IMR-90 (cell line): Measurements from ENCODE around the gene EIF6. TPM values are rescaled to one million over a fixed set of nuclear protein-coding genes. Genes with fewer than 3 reads are reported as not detected.

Experiments
- ATAC-seq: fragments of 200-7000 bp; cut with Tn5 transposase; 2 replicates; pipeline ENCODE4 v1.9.1; 2020; ENCODE audit warnings: low read depth, mild to moderate bottlenecking, moderate library complexity
- BruUV-seq: library from RNA; stranded (reverse); fragments of 400-500 nt; replicated peaks from 2 replicates; lab custom pipeline; 2021; lab: Mats Ljungman, UMichigan
- CTCF ChIA-PET: fragments of 300-600 bp; formaldehyde crosslinking; extraction: SDS; loops from one replicate; lab custom pipeline; 2021; ENCODE audit warnings: antibody characterized with exemption; lab: Yijun Ruan, JAX
- POLR2A ChIA-PET: fragments of 300-600 bp; sonication (Branson Sonifier 250); formaldehyde crosslinking; loops from one replicate; lab custom pipeline; 2022; ENCODE audit warnings: antibody characterized with exemption; ENCODE audit not compliant: unreplicated experiment; lab: Charles Lee
- DNase-seq: peaks from one replicate; pipeline ENCODE4 v3.0.0; 2013
- H2AFZ ChIP-seq: replicated peaks from 2 replicates; pipeline ENCODE3; 2013; ENCODE audit warnings: low read length, mild to moderate bottlenecking; ENCODE audit not compliant: poor library complexity
- H2AK5ac ChIP-seq: 2 replicates; pipeline ENCODE4 v1.6.1; 2013; ENCODE audit warnings: low read depth, low read length, inconsistent platforms
- H2AK9ac ChIP-seq: replicated peaks from 2 replicates; pipeline ENCODE3; 2013; ENCODE audit warnings: mild to moderate bottlenecking, low read depth, low read length, moderate library complexity; ENCODE audit not compliant: poor library complexity
- H2BK120ac ChIP-seq: 2 replicates; pipeline ENCODE4 v1.6.1; 2013; ENCODE audit warnings: low read depth, low read length, inconsistent platforms
- H2BK15ac ChIP-seq: 3 replicates; pipeline ENCODE4 v1.6.1; 2013; ENCODE audit warnings: low read depth, low read length, inconsistent platforms
- H2BK20ac ChIP-seq: 2 replicates; pipeline ENCODE4 v1.6.1; 2013; ENCODE audit warnings: low read depth, mild to moderate bottlenecking, inconsistent platforms, low read length, moderate library complexity
- H2BK5ac ChIP-seq: 2 replicates; pipeline ENCODE4 v1.6.1; 2013; ENCODE audit warnings: mild to moderate bottlenecking, low read depth, low read length, inconsistent platforms; ENCODE audit not compliant: poor library complexity, severe bottlenecking
- H3K14ac ChIP-seq: replicated peaks from 2 replicates; pipeline ENCODE4 v1.6.1; 2013; ENCODE audit warnings: low read depth, low read length, inconsistent platforms
- H3K18ac ChIP-seq: 2 replicates; pipeline ENCODE4 v1.6.1; 2013; ENCODE audit warnings: low read depth, low read length, control low read depth
- H3K23ac ChIP-seq: 2 replicates; pipeline ENCODE4 v1.6.1; 2013; ENCODE audit warnings: low read depth, low read length, inconsistent platforms
- H3K27ac ChIP-seq: 2 replicates; pipeline ENCODE4 v1.5.1; 2013; ENCODE audit warnings: mild to moderate bottlenecking, control low read depth, low read length; ENCODE audit not compliant: insufficient read depth
- H3K27me3 ChIP-seq: 2 replicates; pipeline ENCODE4 v1.6.1; 2013; ENCODE audit warnings: low read length; ENCODE audit not compliant: control insufficient read depth, insufficient read depth
- H3K36me3 ChIP-seq: 2 replicates; pipeline ENCODE4 v1.6.1; 2013; ENCODE audit warnings: low read length, mixed read lengths; ENCODE audit not compliant: control insufficient read depth, insufficient read depth
- H3K4ac ChIP-seq: 2 replicates; pipeline ENCODE4 v1.6.1; 2013; ENCODE audit warnings: low read depth, low read length, inconsistent platforms
- H3K4me1 ChIP-seq: 2 replicates; pipeline ENCODE4 v1.6.1; 2013; ENCODE audit warnings: low read length, mixed read lengths; ENCODE audit not compliant: control insufficient read depth, insufficient read depth
- H3K4me2 ChIP-seq: 2 replicates; pipeline ENCODE4 v1.6.1; 2013; ENCODE audit warnings: low read depth, mild to moderate bottlenecking, control low read depth, low read length, moderate library complexity
- H3K4me3 ChIP-seq: 2 replicates; pipeline ENCODE4 v1.5.1; 2013; ENCODE audit warnings: low read depth, mild to moderate bottlenecking, control low read depth, low read length, moderate library complexity; ENCODE audit not compliant: insufficient read depth
- H3K56ac ChIP-seq: 2 replicates; pipeline ENCODE4 v1.6.1; 2013; ENCODE audit warnings: low read length, inconsistent platforms; ENCODE audit not compliant: insufficient read depth; ENCODE audit errors: extremely low read depth
- H3K79me1 ChIP-seq, 2 experiments: 2 replicates each; pipeline ENCODE4 v1.6.1; 2013; ENCODE audit warnings: low read length in 2 of 2, inconsistent platforms in 1 of 2, low read depth in 1 of 2
- H3K9ac ChIP-seq: 2 replicates; pipeline ENCODE4 v1.6.1; 2013; ENCODE audit warnings: low read depth, low read length, control low read depth
- H3K9me1 ChIP-seq: 2 replicates; pipeline ENCODE4 v1.6.1; 2013; ENCODE audit warnings: low read length, inconsistent platforms; ENCODE audit not compliant: insufficient read depth
- H3K9me3 ChIP-seq: 2 replicates; pipeline ENCODE4 v1.6.1; 2013; ENCODE audit warnings: low read length; ENCODE audit not compliant: control insufficient read depth, insufficient read depth
- H4K20me1 ChIP-seq: 2 replicates; pipeline ENCODE4 v1.6.1; 2013; ENCODE audit warnings: low read length, inconsistent platforms; ENCODE audit not compliant: insufficient read depth
- H4K5ac ChIP-seq: 2 replicates; pipeline ENCODE4 v1.6.1; 2013; ENCODE audit warnings: mild to moderate bottlenecking, low read depth, low read length, control low read depth
- H4K8ac ChIP-seq, 2 experiments: 2 replicates each; pipeline ENCODE4 v1.6.1; 2013; ENCODE audit warnings: low read depth in 2 of 2, low read length in 2 of 2, control low read depth in 1 of 2, inconsistent platforms in 1 of 2
- H4K91ac ChIP-seq: 2 replicates; pipeline ENCODE4 v1.6.1; 2013; ENCODE audit warnings: low read depth, low read length, inconsistent platforms; ENCODE audit not compliant: insufficient read depth
- POLR2A ChIP-seq: IDR thresholded peaks from 2 replicates; pipeline ENCODE4 v1.6.1; 2012; ENCODE audit warnings: mild to moderate bottlenecking, low read depth, low read length
- WGBS, 2 experiments: methylation state at CpG; one replicate each; pipeline versions ENCODE4 v1.1.5 to v1.1.7; 2013; ENCODE audit warnings: missing lambda C conversion rate in 2 of 2; ENCODE audit not compliant: insufficient read length in 1 of 2; ENCODE audit errors: extremely low coverage in 2 of 2; 5-methylcytosine and 5-hydroxymethylcytosine counted together
- dilution Hi-C: fragments of 300-500 bp; cut with HindIII; formaldehyde crosslinking; loops from one replicate; pipeline ENCODE4 v1.14.3; 2018; ENCODE audit warnings: low sequenced_read_pairs; ENCODE audit not compliant: unreplicated experiment
- in situ Hi-C: fragments of 300-500 bp; cut with MboI; formaldehyde crosslinking; loops from 3 replicates; pipeline ENCODE4 v1.14.3; 2019; ENCODE audit warnings: low sequenced_read_pairs, inconsistent platforms, mixed read lengths
- intact Hi-C: fragments of 100-400 bp; cut with micrococcal nuclease; formaldehyde crosslinking; loops from 2 replicates; pipeline ENCODE4 v1.10.0; 2022
- polyA plus RNA-seq, 3 experiments: library from polyadenylated mRNA; depleted of rRNA; stranded (reverse); fragments of >200 nt; gene quantifications; 2 replicates each; pipeline ENCODE4 v1.2.3, GENCODE V29; 2012; ENCODE audit warnings: low replicate concordance in 1 of 3
- total RNA-seq: library from RNA; depleted of rRNA; stranded (reverse); fragments of >200 nt; gene quantifications from 2 replicates; pipeline ENCODE4 v1.2.3, GENCODE V29; 2012
- TF ChIP-seq, protein P1 (sequence below): conservative IDR thresholded peaks from 2 replicates; pipeline ENCODE4 v1.5.1; 2012; ENCODE audit warnings: mild to moderate bottlenecking, low read depth, low read length, improper control_type of control experiment

EIF6 gene
- total and polyA plus RNA-seq, 2 of the 4 experiments (the other 2 are of a cell fraction): 215 to 227 TPM

DNA sequence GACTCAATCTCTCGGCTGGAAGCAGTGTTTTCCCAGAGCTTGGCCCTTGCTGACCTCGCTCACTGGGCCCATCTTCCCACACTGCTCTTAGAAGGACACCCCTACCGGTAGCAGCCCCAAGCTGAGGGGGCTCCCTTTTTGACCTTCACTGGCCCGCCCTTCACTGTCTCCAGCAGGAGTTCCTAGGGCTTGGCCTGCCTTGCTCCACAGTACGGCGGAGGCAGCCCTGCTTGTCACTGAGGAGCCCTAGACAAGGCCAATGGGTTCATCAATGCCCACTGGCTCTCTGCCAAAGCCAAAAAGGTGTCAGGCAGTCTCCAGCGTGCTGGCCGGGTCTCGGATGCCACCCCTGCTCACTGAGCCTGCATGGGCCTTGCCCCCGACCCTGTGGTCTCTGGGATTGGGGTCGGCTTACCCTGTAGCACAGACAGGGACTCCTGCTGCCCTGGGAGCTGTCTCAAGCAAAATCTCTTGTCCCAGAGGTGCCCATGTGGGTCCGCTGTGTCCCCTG is 8.8 kb downstream of the EIF6 start:
- Histone ChIP-seq H3K18ac (no peak overlapping the region), H2BK5ac (no peak overlapping the region), H3K4me1 (peaks cover 6% of the 10 kb centered on the region), H2BK120ac (no peak overlapping the region), H3K4ac (no peak overlapping the region), H4K5ac (no peak overlapping the region), H2BK15ac (no peak overlapping the region), H2AK5ac (peak overlapping the region; percentile 37; the same call in 1 of the 2 replicates), H3K79me1 (peaks cover 30 to 64% of the 10 kb centered on the region in 2 experiments), H2BK20ac (no peak overlapping the region), H3K14ac (no peak overlapping the region), H4K91ac (no peak overlapping the region), H3K27ac (no peak overlapping the region; the same call in 1 of the 2 replicates), H3K23ac (no peak overlapping the region), H3K9me3 (no peaks in the 10 kb centered on the region), H4K8ac (no peak overlapping the region), H3K9me1 (peaks cover 6% of the 10 kb centered on the region; the same call in 1 of the 2 replicates), H3K4me3 (no peak overlapping the region), H2AK9ac (peak overlapping the region; percentile 50), H3K4me2 (no peak overlapping the region), H3K9ac (no peak overlapping the region), H2AFZ (peak overlapping the region; percentile 14), H4K20me1 (no peaks in the 10 kb centered on the region; the same call in none of the 2 replicates), H3K56ac (no peak overlapping the region), H3K36me3 (peaks cover 57% of the 10 kb centered on the region), H3K27me3 (no peaks in the 10 kb centered on the region)
- intact Hi-C loops (loop anchor here (10.0 kb wide), 2 partner anchors 159 to 401 kb away; partner anchors contain the start of genes ACSS2, GDF5 and GGT7), in situ Hi-C loops (no loop called here), dilution Hi-C loops (no loop called here)
- TF ChIP-seq, protein P1, sequence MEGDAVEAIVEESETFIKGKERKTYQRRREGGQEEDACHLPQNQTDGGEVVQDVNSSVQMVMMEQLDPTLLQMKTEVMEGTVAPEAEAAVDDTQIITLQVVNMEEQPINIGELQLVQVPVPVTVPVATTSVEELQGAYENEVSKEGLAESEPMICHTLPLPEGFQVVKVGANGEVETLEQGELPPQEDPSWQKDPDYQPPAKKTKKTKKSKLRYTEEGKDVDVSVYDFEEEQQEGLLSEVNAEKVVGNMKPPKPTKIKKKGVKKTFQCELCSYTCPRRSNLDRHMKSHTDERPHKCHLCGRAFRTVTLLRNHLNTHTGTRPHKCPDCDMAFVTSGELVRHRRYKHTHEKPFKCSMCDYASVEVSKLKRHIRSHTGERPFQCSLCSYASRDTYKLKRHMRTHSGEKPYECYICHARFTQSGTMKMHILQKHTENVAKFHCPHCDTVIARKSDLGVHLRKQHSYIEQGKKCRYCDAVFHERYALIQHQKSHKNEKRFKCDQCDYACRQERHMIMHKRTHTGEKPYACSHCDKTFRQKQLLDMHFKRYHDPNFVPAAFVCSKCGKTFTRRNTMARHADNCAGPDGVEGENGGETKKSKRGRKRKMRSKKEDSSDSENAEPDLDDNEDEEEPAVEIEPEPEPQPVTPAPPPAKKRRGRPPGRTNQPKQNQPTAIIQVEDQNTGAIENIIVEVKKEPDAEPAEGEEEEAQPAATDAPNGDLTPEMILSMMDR: no peak
- peak; percentile 25; the same call in 1 of the 2 replicates for TF ChIP-seq POLR2A
- BruUV-seq: no TSS peak
- ChIA-PET CTCF (no interaction called here), POLR2A (interaction anchor here (1.1 kb wide), 1 partner anchor 9 kb away, joined by 5 read pairs; the partner anchor contains the start of gene EIF6)
- DNase-seq (no peak), ATAC-seq (no peak)
- 94% methylated on average over 7 of the region's 12 CpGs; no CpG with 5 or more reads in 1 of the 2 experiments for WGBS, 2 experiments
